IMR-90 (cell line): ENCODE data around the gene TIMM29. TPM values are rescaled to one million over a fixed set of nuclear protein-coding genes. Genes with fewer than 3 reads are reported as not detected.

Experiments used
- MAZ ChIP-seq: IDR thresholded peaks from 2 replicates; pipeline ENCODE4 v1.6.1; 2012; ENCODE audit warnings: low read depth, mild to moderate bottlenecking, low read length, improper control_type of control experiment, moderate library complexity, borderline replicate concordance
- MXI1 ChIP-seq: IDR thresholded peaks from 2 replicates; pipeline ENCODE4 v1.6.1; 2012; ENCODE audit warnings: low read depth, mild to moderate bottlenecking, low read length, moderate library complexity, borderline replicate concordance
- NFE2L2 ChIP-seq: fragments of 150-350 bp; IDR thresholded peaks from 2 replicates; pipeline ENCODE4 v1.6.1; 2016; ENCODE audit warnings: low read depth, mild to moderate bottlenecking, low read length
- SMC3 ChIP-seq: fragments of 150-350 bp; IDR thresholded peaks from 2 replicates; pipeline ENCODE4 v1.6.1; 2016; ENCODE audit warnings: low read depth, mild to moderate bottlenecking, antibody characterized with exemption, low read length, moderate library complexity
- polyA plus RNA-seq, 3 experiments: library from polyadenylated mRNA; depleted of rRNA; stranded (reverse); fragments of >200 nt; gene quantifications; 2 replicates each; pipeline ENCODE4 v1.2.3, GENCODE V29; 2012; ENCODE audit warnings: low replicate concordance in 1 of 3
- total RNA-seq: library from RNA; depleted of rRNA; stranded (reverse); fragments of >200 nt; gene quantifications from 2 replicates; pipeline ENCODE4 v1.2.3, GENCODE V29; 2012; rRNA removed

TIMM29 gene
- total and polyA plus RNA-seq, 2 of the 4 experiments (the other 2 are of a cell fraction), result 9.3 to 13.4 TPM

DNA sequence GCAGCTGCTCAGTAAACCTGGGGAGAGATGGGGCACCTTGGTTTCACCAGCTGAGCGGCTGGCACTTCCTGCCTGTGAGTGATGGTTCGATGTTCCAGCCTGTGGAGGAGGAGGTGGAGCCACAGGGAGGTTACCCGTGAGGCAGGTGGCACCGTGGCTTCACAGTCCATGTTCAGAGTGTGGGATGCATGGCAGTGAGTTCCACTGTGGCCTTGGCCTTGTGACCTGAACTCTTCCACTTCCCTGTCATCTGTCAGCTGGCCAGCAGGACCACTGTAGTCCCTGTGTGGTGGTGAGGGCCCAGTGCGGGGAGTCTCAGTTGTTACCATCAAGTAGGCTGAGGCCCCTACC, 49.1 kb downstream of the TIMM29 start (continued):
- TF ChIP-seq SMC3 (no peak), MAZ (no peak), NFE2L2 (no peak), MXI1 (no peak)

Other genes with a start within 250 kb of the TIMM29 start
- gene QTRT1, start 227.4 kb upstream of the TIMM29 start, total RNA-seq, result 18.6 and 19.9 TPM in 2 replicates
- 51.8 and 63.3 TPM in 2 replicates for gene QTRT1, start 227.4 kb upstream of the TIMM29 start, polyA plus RNA-seq (2012; rRNA removed)
- gene DNM2, start 210.7 kb upstream of the TIMM29 start, total RNA-seq, result 55.0 and 55.6 TPM in 2 replicates
- gene DNM2, start 210.7 kb upstream of the TIMM29 start, polyA plus RNA-seq (2012; rRNA removed), result 74.2 and 74.6 TPM in 2 replicates
- 32.8 and 37.6 TPM in 2 replicates for gene TMED1, start 92.6 kb upstream of the TIMM29 start, total RNA-seq
- gene TMED1, start 92.6 kb upstream of the TIMM29 start, polyA plus RNA-seq (2012; rRNA removed), result 41.4 and 46.3 TPM in 2 replicates
- gene C19orf38, start 80.4 kb upstream of the TIMM29 start, total RNA-seq, result 0.18 and 0.28 TPM in 2 replicates
- 0.16 and 0.19 TPM in 2 replicates for gene C19orf38, start 80.4 kb upstream of the TIMM29 start, polyA plus RNA-seq (2012; rRNA removed)
- 17.2 and 20.3 TPM in 2 replicates for gene CARM1, start 57.3 kb upstream of the TIMM29 start, total RNA-seq
- 67.1 and 72.1 TPM in 2 replicates for gene CARM1, start 57.3 kb upstream of the TIMM29 start, polyA plus RNA-seq (2012; rRNA removed)
- 53.6 and 61.5 TPM in 2 replicates for gene YIPF2, start 172 bp upstream of the TIMM29 start, total RNA-seq
- gene YIPF2, start 172 bp upstream of the TIMM29 start, polyA plus RNA-seq (2012; rRNA removed), result 78.0 and 110 TPM in 2 replicates
- 41.4 and 53.3 TPM in 2 replicates for gene SMARCA4, start 32.2 kb downstream of the TIMM29 start, total RNA-seq
- 73.6 and 85.6 TPM in 2 replicates for gene SMARCA4, start 32.2 kb downstream of the TIMM29 start, polyA plus RNA-seq (2012; rRNA removed)
- 40.5 and 45.2 TPM in 2 replicates for gene LDLR, start 160.7 kb downstream of the TIMM29 start, total RNA-seq
- gene LDLR, start 160.7 kb downstream of the TIMM29 start, polyA plus RNA-seq (2012; rRNA removed), result 53.8 and 61.2 TPM in 2 replicates
- gene SPC24, start 227.0 kb downstream of the TIMM29 start, total RNA-seq, result 68.3 and 97.5 TPM in 2 replicates
- gene SPC24, start 227.0 kb downstream of the TIMM29 start, polyA plus RNA-seq (2012; rRNA removed), result 11.7 and 12.2 TPM in 2 replicates